ENCODE measurements around the gene PIK3R1.

- TF ChIP-seq, protein P1, sequence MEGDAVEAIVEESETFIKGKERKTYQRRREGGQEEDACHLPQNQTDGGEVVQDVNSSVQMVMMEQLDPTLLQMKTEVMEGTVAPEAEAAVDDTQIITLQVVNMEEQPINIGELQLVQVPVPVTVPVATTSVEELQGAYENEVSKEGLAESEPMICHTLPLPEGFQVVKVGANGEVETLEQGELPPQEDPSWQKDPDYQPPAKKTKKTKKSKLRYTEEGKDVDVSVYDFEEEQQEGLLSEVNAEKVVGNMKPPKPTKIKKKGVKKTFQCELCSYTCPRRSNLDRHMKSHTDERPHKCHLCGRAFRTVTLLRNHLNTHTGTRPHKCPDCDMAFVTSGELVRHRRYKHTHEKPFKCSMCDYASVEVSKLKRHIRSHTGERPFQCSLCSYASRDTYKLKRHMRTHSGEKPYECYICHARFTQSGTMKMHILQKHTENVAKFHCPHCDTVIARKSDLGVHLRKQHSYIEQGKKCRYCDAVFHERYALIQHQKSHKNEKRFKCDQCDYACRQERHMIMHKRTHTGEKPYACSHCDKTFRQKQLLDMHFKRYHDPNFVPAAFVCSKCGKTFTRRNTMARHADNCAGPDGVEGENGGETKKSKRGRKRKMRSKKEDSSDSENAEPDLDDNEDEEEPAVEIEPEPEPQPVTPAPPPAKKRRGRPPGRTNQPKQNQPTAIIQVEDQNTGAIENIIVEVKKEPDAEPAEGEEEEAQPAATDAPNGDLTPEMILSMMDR (IDR thresholded peaks at IDR 0.05), result no peak
- TF ChIP-seq POLR2AphosphoS5 (IDR thresholded peaks at IDR 0.05), result no peak
- TF ChIP-seq EP300 (IDR thresholded peaks at IDR 0.05; ENCODE audit: low read depth), result no peak
These were observed 10.5 kb downstream of the PIK3R1 start for GRCh38 chr5:68225911-68226545.
